HL-60 (cell line): ENCODE measurements around the gene LRIT2.

Experiments
- DNase-seq, 2 experiments: peaks; one replicate each; pipeline ENCODE4 v3.0.0-alpha.2; 2010 to 2020; ENCODE audit warnings: low read depth in 1 of 2, low spot score in 1 of 2
- H3K27ac ChIP-seq: fragments of 250-450 bp; sonication (Bioruptor Pico); replicated peaks from 2 replicates; pipeline ENCODE4 v1.5.1; 2020; ENCODE audit warnings: mild to moderate bottlenecking, moderate library complexity
- H3K27me3 ChIP-seq: fragments of 250-450 bp; sonication (Bioruptor Pico); 2 replicates; pipeline ENCODE4 v1.5.1; 2021; ENCODE audit warnings: mild to moderate bottlenecking, moderate library complexity; ENCODE audit not compliant: insufficient read depth, poor library complexity, severe bottlenecking
- H3K4me3 ChIP-seq: replicated peaks from 2 replicates; pipeline ENCODE4 v1.5.1; 2011; ENCODE audit warnings: mild to moderate bottlenecking, control low read depth, low read length; ENCODE audit not compliant: insufficient read depth
- CTCF ChIP-seq: IDR thresholded peaks from one replicate; pipeline ENCODE4 v1.5.1; 2011; ENCODE audit warnings: low read length, control low read depth, inconsistent platforms; ENCODE audit not compliant: insufficient read depth
- GABPA ChIP-seq: IDR thresholded peaks from 2 replicates; pipeline ENCODE4 v1.6.1; 2012; ENCODE audit warnings: low read depth
- POLR2AphosphoS5 ChIP-seq: IDR thresholded peaks from 2 replicates; pipeline ENCODE4 v1.6.1; 2012; ENCODE audit warnings: low read depth
- SPI1 ChIP-seq: IDR thresholded peaks from 2 replicates; pipeline ENCODE4 v1.6.1; 2012; ENCODE audit warnings: low read depth, mild to moderate bottlenecking, borderline replicate concordance
- TF ChIP-seq, protein P1 (sequence below): IDR thresholded peaks from 2 replicates; pipeline ENCODE4 v1.6.1; 2012; ENCODE audit warnings: low read depth; ENCODE audit not compliant: insufficient replicate concordance

LRIT2 gene

DNA sequence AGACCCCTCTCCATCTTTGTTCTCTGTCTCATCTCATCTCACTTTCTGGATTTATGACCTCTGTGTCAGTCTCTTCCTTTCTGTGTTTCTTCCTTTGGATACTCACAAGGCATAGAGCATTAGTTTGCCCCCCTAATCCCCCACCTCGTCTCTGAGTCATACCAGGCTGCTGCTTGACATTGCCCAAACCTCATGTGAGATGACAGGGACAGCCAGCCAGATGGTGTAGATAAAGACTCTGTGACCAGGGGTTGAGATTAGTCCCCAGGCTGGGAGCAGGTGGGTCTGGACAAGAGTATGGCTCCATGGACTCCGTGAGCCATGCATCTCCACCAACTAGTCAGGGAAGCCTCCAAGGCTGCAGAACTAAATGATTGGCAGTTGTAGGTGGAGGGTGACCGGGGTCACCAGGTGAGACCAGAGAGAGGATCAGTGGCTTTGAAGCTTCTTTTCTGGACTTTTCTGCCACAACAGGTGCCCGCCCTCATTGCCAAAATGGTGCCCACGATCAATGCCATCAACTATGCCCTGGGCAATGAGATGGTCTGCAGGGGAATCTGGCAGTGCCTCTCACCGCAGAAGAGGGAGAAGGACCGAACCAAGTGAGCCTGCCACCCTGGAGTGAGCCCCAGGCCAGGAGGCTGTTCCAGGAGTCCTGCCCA is 32.8 kb upstream of the LRIT2 start:
- no peak overlapping the region for H3K4me3 ChIP-seq
- no peak for DNase-seq
- H3K27me3 ChIP-seq = no peaks in the 10 kb centered on the region
- no peak for TF ChIP-seq POLR2AphosphoS5
- no peak for TF ChIP-seq SPI1
- no peak for TF ChIP-seq GABPA
- TF ChIP-seq, protein P1, sequence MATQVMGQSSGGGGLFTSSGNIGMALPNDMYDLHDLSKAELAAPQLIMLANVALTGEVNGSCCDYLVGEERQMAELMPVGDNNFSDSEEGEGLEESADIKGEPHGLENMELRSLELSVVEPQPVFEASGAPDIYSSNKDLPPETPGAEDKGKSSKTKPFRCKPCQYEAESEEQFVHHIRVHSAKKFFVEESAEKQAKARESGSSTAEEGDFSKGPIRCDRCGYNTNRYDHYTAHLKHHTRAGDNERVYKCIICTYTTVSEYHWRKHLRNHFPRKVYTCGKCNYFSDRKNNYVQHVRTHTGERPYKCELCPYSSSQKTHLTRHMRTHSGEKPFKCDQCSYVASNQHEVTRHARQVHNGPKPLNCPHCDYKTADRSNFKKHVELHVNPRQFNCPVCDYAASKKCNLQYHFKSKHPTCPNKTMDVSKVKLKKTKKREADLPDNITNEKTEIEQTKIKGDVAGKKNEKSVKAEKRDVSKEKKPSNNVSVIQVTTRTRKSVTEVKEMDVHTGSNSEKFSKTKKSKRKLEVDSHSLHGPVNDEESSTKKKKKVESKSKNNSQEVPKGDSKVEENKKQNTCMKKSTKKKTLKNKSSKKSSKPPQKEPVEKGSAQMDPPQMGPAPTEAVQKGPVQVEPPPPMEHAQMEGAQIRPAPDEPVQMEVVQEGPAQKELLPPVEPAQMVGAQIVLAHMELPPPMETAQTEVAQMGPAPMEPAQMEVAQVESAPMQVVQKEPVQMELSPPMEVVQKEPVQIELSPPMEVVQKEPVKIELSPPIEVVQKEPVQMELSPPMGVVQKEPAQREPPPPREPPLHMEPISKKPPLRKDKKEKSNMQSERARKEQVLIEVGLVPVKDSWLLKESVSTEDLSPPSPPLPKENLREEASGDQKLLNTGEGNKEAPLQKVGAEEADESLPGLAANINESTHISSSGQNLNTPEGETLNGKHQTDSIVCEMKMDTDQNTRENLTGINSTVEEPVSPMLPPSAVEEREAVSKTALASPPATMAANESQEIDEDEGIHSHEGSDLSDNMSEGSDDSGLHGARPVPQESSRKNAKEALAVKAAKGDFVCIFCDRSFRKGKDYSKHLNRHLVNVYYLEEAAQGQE = no peak
- no peak for TF ChIP-seq CTCF
- no peak overlapping the region for H3K27ac ChIP-seq

- Histone ChIP-seq H3K27ac (no peak overlapping the region), H3K27me3 (no peaks in the 10 kb centered on the region), H3K4me3 (no peak overlapping the region)
- no peak for DNase-seq
- TF ChIP-seq GABPA (no peak), SPI1 (no peak), POLR2AphosphoS5 (no peak)
- TF ChIP-seq, protein P1 = no peak
Measured at GRCh38 chr10:84257343-84258020, 32.1 kb upstream of the LRIT2 start.

GRCh38 chr10:84256510-84257342 is 31.4 kb upstream of the LRIT2 start:
- DNase-seq = peak; percentile 1 to 32
- Histone ChIP-seq H3K27me3 (no peaks in the 10 kb centered on the region), H3K4me3 (no peak overlapping the region), H3K27ac (no peak overlapping the region)
- TF ChIP-seq CTCF (peak; percentile 48), SPI1 (no peak), POLR2AphosphoS5 (no peak), GABPA (no peak)
- TF ChIP-seq, protein P1 = no peak
